ENCODE results near the gene AGAP1.

- TF ChIP-seq CTCF (IDR thresholded peaks at IDR 0.05; ENCODE audit: low read depth, low read length, missing input control): no peak
- TF ChIP-seq REST (IDR thresholded peaks at IDR 0.05): no peak
- TF ChIP-seq MAX (IDR thresholded peaks at IDR 0.05): no peak
- no peak for TF ChIP-seq EGR1 (IDR thresholded peaks at IDR 0.05; ENCODE audit: low read depth in 2 of 2)
- TF ChIP-seq SP1 (IDR thresholded peaks at IDR 0.05): no peak
- no peak for TF ChIP-seq YY1 (IDR thresholded peaks at IDR 0.05)
- no peak for TF ChIP-seq JUND (IDR thresholded peaks at IDR 0.05)
- TF ChIP-seq TAF1 (conservative IDR thresholded peaks at IDR 0.05): no peak
- TF ChIP-seq ZBTB33 (IDR thresholded peaks at IDR 0.05): no peak
- no peak for TF ChIP-seq GABPA (IDR thresholded peaks at IDR 0.05 in 1 of 2, conservative IDR thresholded peaks at IDR 0.05 in 1 of 2)
- TF ChIP-seq FOXA1 (IDR thresholded peaks at IDR 0.05): no peak
- TF ChIP-seq HNF4G (IDR thresholded peaks at IDR 0.05): no peak
- TF ChIP-seq, protein P1, sequence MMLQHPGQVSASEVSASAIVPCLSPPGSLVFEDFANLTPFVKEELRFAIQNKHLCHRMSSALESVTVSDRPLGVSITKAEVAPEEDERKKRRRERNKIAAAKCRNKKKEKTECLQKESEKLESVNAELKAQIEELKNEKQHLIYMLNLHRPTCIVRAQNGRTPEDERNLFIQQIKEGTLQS (IDR thresholded peaks at IDR 0.05): no peak
- TF ChIP-seq HNF4A (conservative IDR thresholded peaks at IDR 0.05): no peak
Observed at GRCh38 chr2:235564066-235564465, 70.2 kb downstream of the AGAP1 start.

All from liver (tissue), 3 donors.